T-helper 2 cell treated with Interferon-gamma antibody and Interleukin-4, amounts not matched to agents 100 ng/mL and 5 ng/mL, for 36 hours (primary cell): ENCODE data around the gene PPIF. TPM values are rescaled to one million over a fixed set of nuclear protein-coding genes. Genes with fewer than 3 reads are reported as not detected.

Experiments used
- intact Hi-C: fragments of 100-400 bp; cut with micrococcal nuclease; formaldehyde crosslinking; loops from one replicate; pipeline ENCODE4 v1.15.1; 2023
- total RNA-seq: library from RNA; stranded (reverse); gene quantifications from 2 replicates; pipeline ENCODE4 v1.2.3, GENCODE V29; 2022

The PPIF gene
- total RNA-seq, 1 donor from 2014 or later = 89.0 TPM

DNA sequence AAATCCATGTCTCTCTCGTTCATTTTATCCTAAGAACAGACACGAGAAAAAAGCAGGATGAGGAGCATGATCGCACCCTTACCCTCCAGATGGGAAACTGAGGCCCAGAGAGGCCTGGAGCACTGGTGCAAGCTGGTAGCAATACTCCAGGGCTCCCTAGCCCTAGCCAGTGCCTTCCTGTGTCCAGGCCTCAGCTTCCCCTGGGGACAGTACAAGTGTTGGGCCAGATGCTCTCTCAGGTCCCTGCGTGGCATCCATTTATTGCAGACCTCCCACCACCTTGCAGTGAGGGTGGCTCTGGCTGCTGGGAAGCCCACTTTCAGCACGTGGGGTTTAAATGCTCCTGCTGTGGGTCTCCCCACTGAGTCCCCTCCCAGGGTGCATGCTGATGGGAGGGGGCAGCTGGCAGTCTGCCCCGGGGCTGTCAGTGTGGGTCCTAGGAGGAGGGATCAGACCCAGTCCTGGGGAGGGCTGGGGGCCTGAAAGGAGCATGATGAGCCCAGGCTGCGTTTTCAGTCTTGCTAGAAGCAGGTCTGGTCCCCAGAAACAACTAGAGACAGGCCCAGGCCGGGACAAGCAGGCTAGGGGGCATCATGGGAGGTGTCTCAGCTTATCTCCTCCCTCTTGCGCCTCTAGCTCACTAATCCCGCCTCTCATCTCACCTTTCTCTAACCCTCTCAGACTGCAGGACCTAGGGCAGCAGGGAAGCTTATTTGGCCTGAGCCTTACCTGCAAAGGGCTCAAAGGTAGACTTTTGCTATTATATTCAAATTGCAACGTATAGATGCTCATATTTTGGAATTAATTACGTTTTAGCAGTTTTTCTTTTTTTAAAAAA is 662 bp upstream of the PPIF start:
- intact Hi-C loops = loop anchor here (1.0 to 10.0 kb wide), 9 partner anchors 15 to 1312 kb away; partner anchors contain the start of genes RPS24, TMEM254, ZCCHC24 and ZMIZ1

DNA sequence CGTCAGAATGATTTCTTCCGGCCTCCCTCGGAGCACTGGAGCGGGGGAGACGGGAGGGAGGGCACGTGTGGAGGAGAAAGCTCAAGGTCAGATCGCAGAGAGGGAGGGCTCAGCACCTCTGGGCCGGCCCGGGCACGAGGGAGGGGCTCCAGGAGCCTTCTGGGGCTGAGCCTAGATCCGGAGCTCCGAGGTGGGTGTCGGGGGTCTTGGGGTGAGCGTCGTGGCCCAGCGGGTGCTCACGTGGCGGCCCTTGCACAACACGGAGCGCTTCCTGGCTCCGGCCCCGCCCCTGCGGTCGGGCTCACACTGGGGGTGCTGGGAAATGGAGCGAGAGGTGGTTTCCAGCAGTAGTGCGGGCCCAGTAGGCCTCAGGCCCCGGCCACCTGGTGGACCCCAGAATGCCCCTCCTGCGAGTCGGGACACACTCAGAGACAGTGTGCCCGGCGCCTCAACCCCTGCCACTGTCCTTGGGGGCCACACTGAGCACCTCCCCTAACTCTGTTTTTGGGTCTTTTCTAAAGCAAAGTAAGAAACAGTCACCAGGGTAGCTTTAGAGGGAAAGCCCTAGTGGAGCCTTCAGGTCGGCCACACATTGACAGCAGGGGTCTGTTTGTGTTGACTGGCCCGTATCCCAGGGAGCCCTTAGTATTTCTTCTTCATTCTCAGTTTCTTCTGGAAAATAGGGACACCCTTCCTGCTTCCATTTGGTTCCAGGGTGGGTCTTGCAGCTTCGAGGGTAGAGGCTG is 798 bp downstream of the PPIF start:
- intact Hi-C loops = loop anchor here (1.0 to 10.0 kb wide), 10 partner anchors 17 to 1313 kb away; partner anchors contain the start of genes ANXA11, RPS24, TMEM254 and ZCCHC24

DNA sequence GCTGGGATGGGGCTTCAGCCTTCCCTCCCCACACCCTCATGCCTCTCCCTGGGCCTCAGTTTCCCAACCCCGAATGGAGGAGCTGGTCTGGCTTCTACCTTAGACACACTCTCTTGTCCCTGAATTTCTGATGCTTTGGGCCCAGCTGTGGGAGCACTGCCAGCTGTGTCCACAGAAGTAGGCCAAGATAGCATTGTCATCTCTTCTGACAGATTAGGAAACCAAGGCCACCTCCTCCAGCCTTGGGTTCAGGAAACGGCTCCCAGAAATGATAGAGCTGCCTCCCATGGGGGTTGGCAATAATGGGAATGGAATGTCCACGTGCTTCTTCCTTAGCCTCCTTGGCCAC is 1.3 kb downstream of the PPIF start:
- intact Hi-C loops = loop anchor here (2.0 to 10.0 kb wide), 3 partner anchors 284 to 1314 kb away; partner anchors contain the start of genes ANXA11, RPS24 and ZMIZ1

DNA sequence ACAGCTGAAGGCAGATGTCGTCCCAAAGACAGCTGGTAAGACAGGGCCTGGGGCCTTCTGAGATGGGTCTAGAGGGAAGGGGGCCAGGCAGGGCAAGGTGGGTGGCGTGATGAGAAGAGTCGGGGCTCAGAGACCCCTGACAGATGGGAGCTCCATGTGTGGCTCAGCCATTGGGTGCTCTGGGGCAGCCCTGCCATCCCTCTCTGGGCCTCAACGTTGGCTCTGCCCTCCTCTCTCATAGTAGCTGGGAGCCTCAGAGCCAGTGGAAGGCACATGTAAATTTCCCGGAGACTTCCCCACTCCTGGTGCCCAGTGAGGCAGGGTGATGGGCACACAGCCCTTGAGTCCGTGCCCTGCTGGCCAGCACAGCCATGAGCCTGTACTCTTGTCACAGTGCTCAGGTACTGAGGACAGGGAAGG is 1.8 kb downstream of the PPIF start:
- intact Hi-C loops = loop anchor here (2.0 to 10.0 kb wide), 3 partner anchors 284 to 1314 kb away; partner anchors contain the start of genes ANXA11, RPS24 and ZMIZ1

DNA sequence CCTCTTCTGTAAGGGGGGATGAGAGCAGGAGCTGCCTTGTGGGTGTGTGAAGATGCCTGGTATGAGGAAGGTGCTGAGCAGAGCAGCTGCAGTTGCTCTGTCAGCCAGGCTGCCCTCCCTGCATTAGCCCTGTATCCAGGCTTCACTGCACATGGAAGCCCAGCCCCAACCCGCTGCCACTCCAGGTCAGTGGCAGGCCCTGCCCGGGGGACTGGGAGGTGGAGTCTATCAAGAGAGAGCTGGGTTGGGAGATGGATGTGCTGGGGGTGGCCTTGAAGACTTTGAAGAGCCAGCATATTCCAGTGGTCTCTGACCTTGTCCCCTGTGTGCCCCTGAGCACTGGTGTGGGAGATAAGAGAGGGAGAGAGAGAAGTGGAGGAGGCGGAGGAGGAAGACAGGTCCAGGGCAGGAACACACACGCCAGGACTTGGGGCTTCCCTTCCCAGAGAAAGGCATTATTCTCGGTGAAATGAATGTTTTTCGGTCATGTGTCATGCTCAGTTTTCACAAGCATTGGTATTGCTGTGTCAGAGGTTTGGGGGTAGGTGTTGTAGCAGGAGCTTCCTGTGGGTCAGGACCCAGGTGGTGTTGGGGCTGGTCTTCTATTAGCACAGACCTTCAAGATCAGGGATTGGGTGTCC is 2.6 kb downstream of the PPIF start:
- intact Hi-C loops = loop anchor here (2.0 to 10.0 kb wide), 3 partner anchors 285 to 1315 kb away; partner anchors contain the start of genes ANXA11, RPS24 and ZMIZ1

DNA sequence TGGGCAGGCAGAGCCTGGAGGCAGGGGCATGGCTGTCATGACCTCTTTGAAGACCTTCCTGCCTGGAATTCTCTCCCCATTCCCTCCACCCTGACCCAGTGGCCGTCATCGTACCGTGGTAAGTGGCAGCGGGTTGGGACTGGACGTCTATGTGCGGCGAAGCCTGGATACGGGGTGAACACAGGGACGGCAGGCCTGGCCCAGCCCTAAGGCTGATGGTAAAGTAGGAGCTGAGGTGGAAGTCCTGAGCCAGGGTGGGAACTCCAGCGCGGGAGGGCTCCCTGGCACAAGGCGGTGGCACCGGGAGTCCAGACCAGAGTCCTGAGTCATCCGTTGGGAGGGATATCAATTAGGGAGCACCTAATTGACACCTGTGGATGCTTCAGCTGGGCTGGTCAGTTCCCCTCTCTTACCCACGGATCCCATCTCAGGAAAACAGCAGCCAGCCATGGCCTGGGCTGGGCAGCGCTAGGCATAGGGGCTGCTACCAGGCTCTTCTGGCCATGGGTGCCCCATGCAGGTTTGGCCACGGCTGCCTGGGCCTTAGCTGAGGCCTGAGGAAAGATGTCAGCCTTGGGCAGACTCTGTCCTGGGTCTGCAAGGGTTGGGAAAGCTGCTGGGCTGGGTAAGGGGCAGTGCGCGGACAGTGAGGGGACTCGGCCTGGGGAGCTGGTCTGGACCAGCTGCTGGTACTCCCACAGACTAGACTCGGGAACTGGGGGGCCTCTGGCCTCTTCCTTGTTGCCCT is 3.3 kb downstream of the PPIF start:
- intact Hi-C loops = no loop called here

DNA sequence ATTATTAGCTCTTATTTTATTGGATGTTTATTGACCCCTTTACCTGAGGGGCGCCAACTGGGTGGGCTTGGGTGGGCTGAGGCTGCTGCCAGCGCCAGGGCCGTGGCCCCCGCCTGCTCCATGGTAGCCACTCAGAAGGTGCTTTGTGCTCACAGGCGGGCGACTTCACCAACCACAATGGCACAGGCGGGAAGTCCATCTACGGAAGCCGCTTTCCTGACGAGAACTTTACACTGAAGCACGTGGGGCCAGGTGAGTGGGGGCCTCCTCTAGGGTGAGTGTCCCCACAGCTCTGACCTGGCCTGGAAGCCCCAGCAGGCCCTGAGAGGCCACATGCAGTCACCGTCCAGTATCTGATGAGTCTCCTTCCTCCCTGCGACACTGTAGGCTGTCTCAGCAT is 4.1 kb downstream of the PPIF start:
- intact Hi-C loops = no loop called here

DNA sequence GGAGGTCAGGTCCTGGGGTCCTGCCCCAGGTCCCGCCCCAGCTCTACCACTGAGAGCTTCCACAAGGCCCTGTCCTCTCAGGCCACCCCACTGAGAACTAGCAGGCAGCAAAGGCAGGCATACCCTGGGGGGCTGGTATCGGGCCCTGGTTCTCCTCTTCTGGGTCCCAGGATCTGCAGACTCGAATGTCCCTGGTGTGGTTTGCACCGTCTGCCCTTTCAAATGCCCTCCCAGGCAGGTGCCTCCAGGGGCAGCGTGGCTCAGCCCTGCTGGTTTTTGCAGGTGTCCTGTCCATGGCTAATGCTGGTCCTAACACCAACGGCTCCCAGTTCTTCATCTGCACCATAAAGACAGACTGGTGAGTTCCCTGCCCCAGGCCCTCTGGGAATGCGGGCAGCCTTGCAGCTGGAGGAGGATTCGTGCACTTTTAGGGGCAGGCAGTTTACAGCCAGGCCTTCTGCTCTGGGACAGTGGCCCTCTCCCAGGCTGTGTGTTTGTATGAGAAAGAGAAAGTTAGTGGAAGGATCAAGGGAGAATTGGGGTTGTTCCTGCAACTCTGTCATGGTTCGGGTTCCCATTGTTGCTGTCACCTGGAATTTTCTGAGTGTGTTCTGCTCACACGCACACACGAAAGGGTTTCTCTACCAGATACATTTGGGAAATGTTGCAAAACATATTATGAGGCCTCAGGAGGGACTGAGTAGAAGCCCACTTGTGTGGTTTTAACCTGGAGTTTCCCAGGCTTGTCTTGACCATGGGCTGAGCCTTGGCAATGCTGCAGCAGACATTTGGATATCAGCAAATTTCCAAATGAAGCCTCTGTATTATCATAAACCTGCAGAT is 5.0 kb downstream of the PPIF start:
- intact Hi-C loops = no loop called here

DNA sequence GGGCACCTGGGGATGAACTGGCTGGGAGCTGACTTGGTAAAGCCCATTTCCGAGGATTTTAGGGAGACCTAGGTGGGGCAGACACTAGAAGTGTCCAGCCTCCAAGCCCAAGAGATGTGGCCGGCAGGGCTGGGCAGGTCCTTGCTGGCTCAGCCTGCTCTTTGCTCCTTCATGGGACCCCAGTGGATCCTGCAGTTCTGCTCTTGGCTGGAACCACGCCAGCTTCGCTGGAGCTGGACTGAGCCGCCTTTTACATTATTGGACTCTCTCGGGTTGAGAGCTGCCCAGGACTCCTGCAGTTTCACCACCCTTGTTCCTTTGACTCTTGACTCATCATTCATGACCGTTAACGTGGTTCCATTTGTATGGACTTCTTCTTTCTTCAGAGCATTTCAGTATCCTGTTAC is 5.7 kb downstream of the PPIF start:
- intact Hi-C loops = no loop called here

DNA sequence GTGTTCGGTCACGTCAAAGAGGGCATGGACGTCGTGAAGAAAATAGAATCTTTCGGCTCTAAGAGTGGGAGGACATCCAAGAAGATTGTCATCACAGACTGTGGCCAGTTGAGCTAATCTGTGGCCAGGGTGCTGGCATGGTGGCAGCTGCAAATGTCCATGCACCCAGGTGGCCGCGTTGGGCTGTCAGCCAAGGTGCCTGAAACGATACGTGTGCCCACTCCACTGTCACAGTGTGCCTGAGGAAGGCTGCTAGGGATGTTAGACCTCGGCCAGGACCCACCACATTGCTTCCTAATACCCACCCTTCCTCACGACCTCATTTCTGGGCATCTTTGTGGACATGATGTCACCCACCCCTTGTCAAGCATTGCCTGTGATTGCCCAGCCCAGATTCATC is 6.5 kb downstream of the PPIF start:
- intact Hi-C loops = no loop called here

DNA sequence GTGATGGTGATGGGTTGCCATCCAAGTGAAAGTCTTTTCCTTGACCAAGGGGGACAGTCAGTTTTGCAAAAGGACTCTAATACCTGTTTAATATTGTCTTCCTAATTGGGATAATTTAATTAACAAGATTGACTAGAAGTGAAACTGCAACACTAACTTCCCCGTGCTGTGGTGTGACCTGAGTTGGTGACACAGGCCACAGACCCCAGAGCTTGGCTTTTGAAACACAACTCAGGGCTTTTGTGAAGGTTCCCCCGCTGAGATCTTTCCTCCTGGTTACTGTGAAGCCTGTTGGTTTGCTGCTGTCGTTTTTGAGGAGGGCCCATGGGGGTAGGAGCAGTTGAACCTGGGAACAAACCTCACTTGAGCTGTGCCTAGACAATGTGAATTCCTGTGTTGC is 6.9 kb downstream of the PPIF start:
- intact Hi-C loops = no loop called here

DNA sequence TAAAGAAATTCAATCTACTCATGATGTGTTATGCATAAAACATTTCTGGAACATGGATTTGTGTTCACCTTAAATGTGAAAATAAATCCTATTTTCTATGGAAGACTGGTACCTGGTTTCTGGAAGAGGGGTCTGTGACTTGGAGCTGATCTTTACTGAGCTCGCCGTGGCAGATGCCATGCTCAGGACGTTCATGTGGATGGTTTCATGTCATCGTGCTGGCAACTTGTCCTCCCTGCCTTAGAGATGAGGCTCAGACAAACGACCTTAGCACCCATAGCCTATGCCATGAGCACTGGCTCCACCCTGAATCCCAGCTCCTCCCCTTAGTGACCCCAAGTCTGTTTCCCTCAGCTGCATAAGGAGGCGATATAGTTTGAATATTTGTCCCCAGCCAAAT is 7.3 kb downstream of the PPIF start:
- intact Hi-C loops = no loop called here

DNA sequence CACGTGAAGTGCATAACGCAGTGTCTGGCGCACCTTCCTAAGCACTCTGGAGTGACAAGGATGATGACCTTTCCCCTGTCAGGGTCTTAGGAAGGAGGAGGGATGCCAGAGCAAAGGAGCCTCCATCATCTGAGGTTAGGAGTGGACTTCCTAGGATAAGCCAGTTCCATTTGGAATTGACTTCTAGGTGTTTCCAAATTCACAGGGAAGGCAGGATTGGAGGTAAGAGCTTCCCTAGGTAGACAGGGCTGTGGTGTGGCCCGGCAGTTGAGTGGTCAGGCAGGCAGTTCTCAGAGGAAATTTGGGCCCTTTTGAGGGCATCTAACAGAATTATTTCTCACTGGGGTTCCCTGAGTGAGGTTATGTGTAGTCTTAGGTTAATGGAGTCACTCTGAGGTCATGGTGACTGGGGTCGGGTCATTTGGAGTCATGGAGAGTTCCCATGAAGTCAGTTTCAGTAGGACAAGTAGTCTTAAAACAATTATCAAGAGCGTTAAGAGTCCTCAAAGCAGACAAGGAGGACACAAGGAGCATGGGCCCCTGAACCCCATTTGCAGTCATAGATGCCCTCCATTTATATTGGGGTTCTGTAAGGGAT is 8.2 kb downstream of the PPIF start:
- intact Hi-C loops = no loop called here

DNA sequence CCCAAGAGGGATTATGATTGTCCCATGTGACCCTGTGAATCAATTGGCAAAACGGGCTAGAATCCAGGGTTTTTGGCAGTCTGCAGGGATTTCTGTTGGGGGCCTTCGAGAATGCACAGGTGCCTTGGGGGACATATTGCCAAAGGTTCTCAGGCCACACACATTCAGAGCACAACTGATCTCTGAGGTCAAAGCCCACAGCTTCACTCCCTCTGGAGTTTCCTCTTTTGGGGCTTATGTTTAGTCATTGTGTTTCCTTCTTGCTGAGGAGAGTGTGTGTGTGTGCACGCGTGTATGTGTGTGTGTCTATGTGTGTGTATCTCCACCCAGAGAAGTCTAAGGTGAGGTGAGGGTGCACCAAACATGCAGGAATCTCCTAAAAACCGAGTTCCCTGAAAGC is 8.8 kb downstream of the PPIF start:
- intact Hi-C loops = no loop called here

DNA sequence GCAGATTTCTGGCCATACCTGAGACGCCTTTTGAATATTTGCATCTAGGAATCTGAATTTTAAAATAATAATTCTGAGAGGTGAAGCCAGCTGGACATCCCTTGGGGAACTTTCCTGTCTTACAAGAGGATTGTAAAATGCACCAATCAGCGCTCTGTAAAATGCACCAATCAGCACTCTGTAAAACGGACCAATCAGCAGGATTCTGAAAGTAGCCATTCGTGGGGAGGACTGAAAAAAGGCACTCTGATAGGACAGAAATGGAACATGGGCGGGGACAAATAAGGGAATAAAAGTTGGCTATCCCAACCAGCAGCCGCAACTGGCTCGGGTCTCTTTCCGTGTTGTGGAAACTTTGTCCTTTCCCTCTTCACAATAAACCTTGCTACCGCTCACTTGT is 9.9 kb downstream of the PPIF start:
- intact Hi-C loops = no loop called here

DNA sequence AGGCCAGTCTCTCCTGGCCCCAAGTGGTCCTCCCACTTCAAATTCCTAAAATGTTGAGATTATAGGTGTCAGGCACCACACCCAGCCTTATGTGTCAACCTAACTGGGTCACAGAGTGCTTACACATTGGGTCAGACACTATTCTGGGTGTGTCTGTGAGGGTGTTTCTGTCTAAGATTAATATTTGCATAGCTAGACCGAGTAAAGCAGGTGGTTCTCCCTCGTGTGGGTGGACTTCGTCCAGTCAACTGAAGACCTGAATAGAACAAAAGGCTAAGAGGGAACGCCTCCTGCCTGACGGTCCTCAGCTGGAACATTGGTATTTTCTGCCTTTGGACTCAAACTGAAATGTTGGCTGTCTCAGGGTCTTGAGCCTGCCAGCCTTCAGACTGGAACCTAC is 11.5 kb downstream of the PPIF start:
- intact Hi-C loops = no loop called here

DNA sequence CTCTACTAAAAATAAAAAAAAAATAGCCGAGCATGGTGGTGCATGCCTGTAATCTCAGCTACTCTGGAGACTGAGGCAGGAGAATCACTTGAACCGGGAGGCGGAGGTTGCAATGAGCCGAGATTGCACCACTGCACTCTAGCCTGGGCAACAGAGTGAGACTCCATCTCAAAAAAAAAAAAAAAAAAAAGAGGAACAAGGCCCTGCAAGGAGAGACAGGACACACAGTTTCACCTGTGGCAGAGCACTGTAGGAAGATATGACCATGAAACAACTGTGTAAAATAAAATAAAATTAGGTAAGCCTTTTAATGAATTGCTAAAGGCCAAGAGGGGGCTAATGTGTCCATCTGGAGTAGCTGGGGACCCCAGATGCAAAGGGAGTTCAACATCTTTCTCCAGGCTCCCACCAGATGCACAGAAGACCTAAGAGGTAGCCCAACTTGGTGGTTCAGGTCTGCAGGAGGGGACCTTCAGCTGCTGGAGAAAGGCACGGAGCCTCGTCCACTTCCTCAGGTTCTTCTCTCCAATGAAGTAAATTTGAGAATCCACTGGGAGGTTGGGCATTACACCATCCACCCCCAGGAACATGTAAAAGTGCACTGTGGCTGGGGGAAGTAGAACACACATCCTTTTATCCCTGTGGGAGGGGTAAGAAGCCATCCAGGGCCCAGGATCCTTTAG is 12.7 kb downstream of the PPIF start:
- intact Hi-C loops = no loop called here

DNA sequence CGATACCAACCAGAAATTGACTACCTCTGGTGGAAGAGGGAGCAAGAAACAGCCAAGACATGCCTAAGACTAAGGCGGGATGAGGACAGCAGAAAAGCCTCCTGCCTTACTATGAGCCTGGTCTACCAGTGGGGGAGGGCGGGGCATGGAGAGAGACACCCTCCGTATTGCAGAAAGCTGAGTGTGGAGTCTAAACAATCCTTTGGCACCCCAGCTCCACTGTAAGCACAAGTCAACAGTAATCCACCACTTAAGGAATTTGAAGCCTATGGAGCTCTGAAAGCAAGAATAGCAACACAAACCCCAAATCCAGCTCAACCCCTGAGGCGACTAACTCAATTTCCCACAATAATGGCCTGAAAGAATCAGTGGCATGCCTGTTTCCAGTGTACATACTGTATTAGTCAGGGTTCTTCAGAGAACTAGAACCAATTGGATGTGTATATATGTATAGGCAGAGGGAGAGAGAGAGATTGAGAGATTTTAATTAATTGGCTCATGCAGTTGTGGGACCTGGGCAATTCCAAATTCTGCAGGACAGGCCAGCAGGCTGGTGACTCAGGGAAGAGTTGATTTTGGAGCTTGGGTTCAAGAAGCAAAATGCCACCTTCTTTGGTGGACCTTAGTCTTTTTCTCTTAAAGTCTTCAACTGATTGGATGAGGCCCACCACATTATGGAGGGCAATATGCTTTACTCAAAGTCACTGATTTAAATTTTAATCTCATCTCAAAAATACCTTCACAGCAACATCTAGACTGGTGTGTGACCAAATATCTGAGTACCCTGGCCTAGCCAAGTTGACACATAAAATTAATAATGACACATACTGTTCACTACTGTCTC is 13.5 kb downstream of the PPIF start:
- intact Hi-C loops = no loop called here
